K562 (cell line): ENCODE data around the gene WDR45B.

ENCODE experiments used
- BCOR ChIP-seq: fragments of 450-650 bp; IDR thresholded peaks from 2 replicates; pipeline ENCODE4 v1.6.1; 2016
- CTCF ChIP-seq, 3 experiments: IDR thresholded peaks in 2 of 3; conservative IDR thresholded peaks in 1 of 3; 2 replicates each; pipeline ENCODE4 v1.5.1; 2011 to 2012; ENCODE audit warnings: low read length in 3 of 3, mild to moderate bottlenecking in 3 of 3, control low read depth in 2 of 3, improper control_type of control experiment in 1 of 3, inconsistent platforms in 1 of 3, low read depth in 1 of 3, mixed read lengths in 1 of 3, moderate library complexity in 1 of 3; ENCODE audit not compliant: insufficient read depth in 2 of 3
- CUX1 ChIP-seq: fragments of 200-800 bp; sonication (Bioruptor generic); IDR thresholded peaks from 2 replicates; pipeline ENCODE4 v1.6.1; 2016; ENCODE audit warnings: missing genetic modification characterization, missing compliant biosample characterization
- ETS2 ChIP-seq: IDR thresholded peaks from 2 replicates; pipeline ENCODE4 v1.6.1; 2016; ENCODE audit warnings: borderline replicate concordance, missing genetic modification characterization, mild to moderate bottlenecking, moderate library complexity, missing compliant biosample characterization; ENCODE audit not compliant: poor library complexity, severe bottlenecking
- HDAC2 ChIP-seq: fragments of 450-650 bp; IDR thresholded peaks from 2 replicates; pipeline ENCODE4 v1.6.1; 2016; ENCODE audit warnings: mild to moderate bottlenecking
- KAT7 ChIP-seq: sonication (generic); formaldehyde crosslinking; IDR thresholded peaks from 2 replicates; pipeline ENCODE4 v1.8.0; 2022; ENCODE audit warnings: missing genetic modification reagents, mild to moderate bottlenecking, borderline replicate concordance
- NCOA6 ChIP-seq: fragments of 450-650 bp; IDR thresholded peaks from 2 replicates; pipeline ENCODE4 v1.6.1; 2017; ENCODE audit warnings: mild to moderate bottlenecking
- SMARCA5 ChIP-seq: fragments of 450-650 bp; IDR thresholded peaks from 2 replicates; pipeline ENCODE4 v1.6.1; 2016
- STAT5A ChIP-seq: IDR thresholded peaks from 2 replicates; pipeline ENCODE4 v1.6.1; 2012; ENCODE audit warnings: low read length, inconsistent platforms, borderline replicate concordance
- THAP7 ChIP-seq: fragments of 250-450 bp; sonication (Bioruptor Pico); IDR thresholded peaks from 2 replicates; pipeline ENCODE4 v1.5.0; 2021
- USF2 ChIP-seq: sonication (generic); formaldehyde crosslinking; IDR thresholded peaks from 2 replicates; pipeline ENCODE4 v1.5.0; 2020; ENCODE audit warnings: missing genetic modification reagents
- ZNF384 ChIP-seq: IDR thresholded peaks from 2 replicates; pipeline ENCODE4 v1.6.1; 2012; ENCODE audit warnings: low read depth, low read length, improper control_type of control experiment
- ZNF445 ChIP-seq: fragments of 250-450 bp; sonication (Bioruptor Pico); IDR thresholded peaks from 2 replicates; pipeline ENCODE4 v1.4.0; 2020; ENCODE audit warnings: low read depth, mild to moderate bottlenecking, moderate library complexity

- TF ChIP-seq BCOR = no peak
- TF ChIP-seq STAT5A = no peak
- no peak for TF ChIP-seq THAP7
- TF ChIP-seq HDAC2 = no peak
- TF ChIP-seq CTCF (IDR thresholded peaks at IDR 0.05 in 2 of 3, conservative IDR thresholded peaks at IDR 0.05 in 1 of 3; ENCODE audit: insufficient read depth in 2 of 3, low read depth in 1 of 3, low read length in 3 of 3) = no peak
- TF ChIP-seq KAT7 (CRISPR knock-in tag) = no peak
- TF ChIP-seq SMARCA5 = no peak
- no peak for TF ChIP-seq USF2
- TF ChIP-seq CUX1 (CRISPR knock-in tag) = no peak
- TF ChIP-seq ZNF445 (CRISPR knock-in tag) = no peak
- TF ChIP-seq ETS2 (tag) = no peak
- no peak for TF ChIP-seq ZNF384
- TF ChIP-seq NCOA6 = no peak
These were observed 79.2 kb downstream of the WDR45B start for GRCh38 chr17:82568997-82569393.
